ENCODE results near the gene KRCC1.
"Not testable (repeated sequence)": the region's sequence is repeated elsewhere in the genome, so short reads cannot be mapped to it uniquely, and the experiment has no call there.

KRCC1 gene

DNA sequence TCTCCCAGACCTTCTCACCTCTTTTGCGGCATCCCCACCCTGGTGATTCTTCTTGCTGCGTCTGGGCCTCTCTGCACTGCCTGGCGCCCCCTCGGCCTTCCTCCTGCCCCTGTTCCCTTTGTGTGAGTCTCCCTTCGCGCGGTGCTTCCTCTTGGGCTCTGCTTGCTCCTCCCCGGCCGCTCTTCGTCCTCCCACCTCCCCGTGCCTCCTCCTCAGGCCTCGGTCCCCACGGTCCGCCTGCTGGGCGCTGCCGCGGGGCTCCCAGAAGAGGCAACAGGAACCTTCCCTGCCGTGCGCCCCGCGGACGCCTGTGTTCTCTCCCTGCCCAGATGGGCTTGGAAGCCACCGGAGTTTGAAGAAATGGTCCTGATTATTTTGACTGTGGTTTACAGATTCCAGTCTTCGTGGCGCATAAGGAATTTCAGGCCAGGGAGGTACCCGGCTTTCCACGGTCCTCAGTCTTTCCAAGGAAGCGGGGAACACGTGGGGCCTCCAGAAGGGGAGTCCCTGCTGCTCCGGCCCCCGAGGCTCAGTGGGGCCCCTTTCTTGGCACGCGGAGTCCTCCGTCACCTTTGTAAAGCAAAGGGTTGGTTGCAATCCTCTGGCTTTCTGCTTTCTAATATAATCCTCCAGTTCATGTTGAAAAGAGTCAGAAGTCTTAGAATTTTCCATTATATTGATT is 52.4 kb downstream of the KRCC1 start:
- no peak overlapping the region for H3K27ac ChIP-seq
- in situ Hi-C loops (cut with HindIII; ENCODE audit: low pct_ligation_motif_present, low sequenced_read_pairs) = no loop called here
- peak overlapping the region; percentile 24 for H3K4me3 ChIP-seq (ENCODE audit: low read depth, low read length)
- H3K27me3 ChIP-seq (replicated peaks) = no peaks in the 10 kb centered on the region
- TF ChIP-seq, protein P1, sequence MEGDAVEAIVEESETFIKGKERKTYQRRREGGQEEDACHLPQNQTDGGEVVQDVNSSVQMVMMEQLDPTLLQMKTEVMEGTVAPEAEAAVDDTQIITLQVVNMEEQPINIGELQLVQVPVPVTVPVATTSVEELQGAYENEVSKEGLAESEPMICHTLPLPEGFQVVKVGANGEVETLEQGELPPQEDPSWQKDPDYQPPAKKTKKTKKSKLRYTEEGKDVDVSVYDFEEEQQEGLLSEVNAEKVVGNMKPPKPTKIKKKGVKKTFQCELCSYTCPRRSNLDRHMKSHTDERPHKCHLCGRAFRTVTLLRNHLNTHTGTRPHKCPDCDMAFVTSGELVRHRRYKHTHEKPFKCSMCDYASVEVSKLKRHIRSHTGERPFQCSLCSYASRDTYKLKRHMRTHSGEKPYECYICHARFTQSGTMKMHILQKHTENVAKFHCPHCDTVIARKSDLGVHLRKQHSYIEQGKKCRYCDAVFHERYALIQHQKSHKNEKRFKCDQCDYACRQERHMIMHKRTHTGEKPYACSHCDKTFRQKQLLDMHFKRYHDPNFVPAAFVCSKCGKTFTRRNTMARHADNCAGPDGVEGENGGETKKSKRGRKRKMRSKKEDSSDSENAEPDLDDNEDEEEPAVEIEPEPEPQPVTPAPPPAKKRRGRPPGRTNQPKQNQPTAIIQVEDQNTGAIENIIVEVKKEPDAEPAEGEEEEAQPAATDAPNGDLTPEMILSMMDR (IDR thresholded peaks at IDR 0.05; ENCODE audit: low read depth, low read length, missing control alignments) = no peak
- DNase-seq = no peak
- no peaks in the 10 kb centered on the region for H3K36me3 ChIP-seq (replicated peaks)

DNA sequence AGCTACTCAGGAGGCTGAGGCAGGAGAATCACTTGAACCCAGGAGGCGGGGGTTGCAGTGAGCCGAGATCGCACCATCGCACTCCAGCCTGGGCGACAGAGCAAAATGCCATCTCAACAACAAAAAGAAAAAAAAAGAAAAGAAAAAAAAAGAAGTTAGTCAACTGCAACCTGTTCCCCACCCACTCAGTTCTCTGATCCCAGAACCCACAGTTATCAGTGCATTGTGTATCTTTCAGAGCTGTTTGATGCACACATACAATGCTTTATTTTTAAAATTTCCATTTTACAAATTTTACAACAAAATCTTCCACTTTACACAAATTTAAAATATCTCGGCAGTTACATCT is 53.2 kb downstream of the KRCC1 start:
- H3K27ac ChIP-seq = no peak overlapping the region
- no peaks in the 10 kb centered on the region for H3K27me3 ChIP-seq (replicated peaks)
- in situ Hi-C loops (cut with HindIII; ENCODE audit: low pct_ligation_motif_present, low sequenced_read_pairs) = no loop called here
- TF ChIP-seq, protein P1 (IDR thresholded peaks at IDR 0.05; ENCODE audit: low read depth, low read length, missing control alignments) = no peak
- no peak for DNase-seq
- H3K4me3 ChIP-seq (ENCODE audit: low read depth, low read length) = no peak overlapping the region
- no peaks in the 10 kb centered on the region for H3K36me3 ChIP-seq (replicated peaks)

DNA sequence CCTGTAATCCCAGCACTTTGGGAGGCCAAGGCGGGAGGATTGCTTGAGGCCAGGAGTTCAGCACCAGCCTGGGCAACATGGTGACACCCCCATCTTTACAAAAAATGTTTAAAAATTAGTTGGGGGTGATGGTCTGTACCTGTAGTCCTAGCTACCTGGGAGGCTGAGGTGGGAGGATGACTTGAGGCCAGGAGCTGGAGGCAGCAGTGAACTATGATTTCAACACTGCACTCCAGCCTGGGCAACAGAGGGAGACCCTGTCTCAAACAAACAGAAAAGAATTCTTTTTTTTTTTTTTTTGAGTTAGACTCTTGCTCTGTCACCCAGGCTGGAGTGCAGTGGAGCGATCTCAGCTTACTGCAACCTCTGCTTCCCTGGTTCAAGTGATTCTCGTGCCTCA is 55.1 kb downstream of the KRCC1 start:
- H3K36me3 ChIP-seq (replicated peaks); H3K27ac ChIP-seq; in situ Hi-C loops (cut with HindIII; ENCODE audit: low pct_ligation_motif_present, low sequenced_read_pairs); H3K4me3 ChIP-seq (ENCODE audit: low read depth, low read length); H3K27me3 ChIP-seq (replicated peaks); DNase-seq: not testable (repeated sequence)

DNA sequence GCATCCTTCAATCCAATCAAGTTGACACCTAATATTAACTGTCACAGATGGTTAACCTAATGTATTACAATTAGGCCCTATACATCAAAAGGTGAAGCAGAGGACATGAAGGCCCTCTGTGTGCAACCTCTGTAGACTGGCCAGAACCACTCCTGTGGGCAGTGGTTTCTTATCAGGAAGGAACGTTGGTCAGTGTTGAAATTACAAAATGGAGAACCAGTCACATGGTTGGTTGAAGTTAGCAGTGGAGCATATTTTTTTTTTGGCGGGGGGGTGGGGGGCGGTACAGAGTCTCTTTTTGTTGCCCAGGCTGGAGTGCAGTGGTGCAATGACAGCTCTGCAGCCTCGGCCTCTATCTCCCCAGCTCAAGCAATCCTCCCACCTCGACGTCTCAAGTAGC is 59.0 kb downstream of the KRCC1 start:
- no peaks in the 10 kb centered on the region for H3K36me3 ChIP-seq (replicated peaks)
- H3K27me3 ChIP-seq (replicated peaks) = no peaks in the 10 kb centered on the region
- in situ Hi-C loops (cut with HindIII; ENCODE audit: low pct_ligation_motif_present, low sequenced_read_pairs) = no loop called here
- TF ChIP-seq, protein P1 (IDR thresholded peaks at IDR 0.05; ENCODE audit: low read depth, low read length, missing control alignments) = no peak
- no peak overlapping the region for H3K4me3 ChIP-seq (ENCODE audit: low read depth, low read length)
- DNase-seq = no peak
- H3K27ac ChIP-seq = no peak overlapping the region

DNA sequence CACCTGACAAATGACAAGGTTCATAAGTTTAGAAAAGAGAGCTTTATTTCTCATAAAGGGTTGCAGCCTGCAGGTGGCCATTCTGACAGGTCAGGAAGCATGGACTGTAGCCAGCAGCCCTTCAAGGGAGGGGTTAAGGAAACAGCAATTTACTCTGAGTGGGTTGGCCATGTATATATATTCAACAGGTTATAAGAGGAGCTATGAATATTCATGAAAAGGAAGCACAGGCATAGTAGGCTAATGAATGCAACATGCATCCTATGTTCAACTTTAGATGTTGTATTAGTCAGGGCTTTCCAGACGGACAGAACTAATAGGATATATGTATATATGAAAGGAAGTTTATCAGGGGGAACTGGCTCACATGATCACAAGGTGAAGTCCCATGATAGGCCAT is 59.8 kb downstream of the KRCC1 start:
- Histone ChIP-seq H3K27me3 (replicated peaks) (no peaks in the 10 kb centered on the region), H3K4me3 (ENCODE audit: low read depth, low read length) (no peak overlapping the region), H3K27ac (no peak overlapping the region), H3K36me3 (replicated peaks) (no peaks in the 10 kb centered on the region)
- no peak for DNase-seq
- TF ChIP-seq, protein P1 (IDR thresholded peaks at IDR 0.05; ENCODE audit: low read depth, low read length, missing control alignments) = no peak
- in situ Hi-C loops (cut with HindIII; ENCODE audit: low pct_ligation_motif_present, low sequenced_read_pairs) = no loop called here

DNA sequence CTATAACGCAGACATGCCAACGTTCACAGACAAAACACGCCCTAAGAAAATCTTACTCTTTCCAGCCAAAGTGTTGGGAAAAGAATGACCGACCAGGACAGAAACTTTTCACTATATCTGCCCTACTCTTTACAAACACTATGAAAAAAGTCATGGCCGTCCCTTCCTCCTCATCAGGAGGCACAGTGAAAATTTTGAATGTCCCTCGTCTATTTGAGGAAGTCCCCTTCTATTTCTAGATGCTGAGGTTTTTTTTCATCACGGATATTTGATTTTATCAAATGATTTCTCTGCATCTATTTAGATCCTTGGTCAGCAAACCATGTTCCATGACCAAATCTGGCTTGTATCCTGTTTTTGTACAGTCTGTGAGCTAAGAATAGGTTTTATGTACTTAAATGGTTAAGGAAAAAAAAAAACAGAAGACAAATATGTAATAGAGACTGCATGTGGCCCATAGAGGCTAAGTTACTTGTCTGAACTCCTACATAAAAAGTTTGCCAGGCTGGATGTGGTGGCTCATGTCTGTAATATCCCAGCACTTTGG is 61.2 kb downstream of the KRCC1 start:
- H3K36me3 ChIP-seq (replicated peaks); H3K27me3 ChIP-seq (replicated peaks); H3K4me3 ChIP-seq (ENCODE audit: low read depth, low read length); H3K27ac ChIP-seq; in situ Hi-C loops (cut with HindIII; ENCODE audit: low pct_ligation_motif_present, low sequenced_read_pairs); DNase-seq: not testable (repeated sequence)

DNA sequence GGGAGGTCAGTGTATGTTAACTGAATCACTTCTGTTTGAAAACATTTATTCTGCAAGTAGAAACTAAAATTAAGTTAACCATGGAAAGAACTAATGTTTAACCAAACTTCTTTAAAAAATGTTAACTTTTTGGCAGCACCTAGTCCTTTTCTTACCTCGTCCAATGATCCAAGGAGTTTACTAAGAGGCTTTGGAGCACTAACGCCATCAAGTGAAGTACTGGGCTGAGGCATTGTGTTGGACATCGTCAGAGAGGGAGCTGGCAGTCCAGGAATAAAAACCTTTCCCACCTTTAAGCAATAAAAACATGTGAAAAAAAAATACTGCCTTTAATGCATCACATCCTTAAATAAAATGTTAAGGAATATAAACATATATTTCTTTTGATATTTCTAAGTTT is 63.0 kb downstream of the KRCC1 start:
- in situ Hi-C loops (cut with HindIII; ENCODE audit: low pct_ligation_motif_present, low sequenced_read_pairs); H3K27me3 ChIP-seq (replicated peaks); H3K36me3 ChIP-seq (replicated peaks); DNase-seq; H3K27ac ChIP-seq; H3K4me3 ChIP-seq (ENCODE audit: low read depth, low read length): not testable (repeated sequence)

DNA sequence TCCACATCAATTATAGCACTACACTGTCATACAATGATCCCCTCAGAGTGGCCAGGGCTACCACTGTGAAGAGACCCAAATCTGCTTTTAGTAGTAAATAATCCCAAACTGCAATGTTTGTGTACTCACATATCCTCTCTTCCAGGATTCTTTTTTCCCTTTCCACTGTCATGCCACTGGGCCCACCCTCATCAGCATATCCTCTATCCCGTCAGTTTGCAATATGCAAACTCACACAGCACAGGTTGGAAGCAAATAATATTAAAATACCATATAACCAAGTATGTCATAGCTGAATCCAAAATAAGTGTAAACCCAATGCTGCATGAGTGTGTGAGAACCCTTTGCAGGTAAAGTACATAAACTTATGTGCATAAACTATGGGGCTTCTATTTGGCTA is 68.1 kb downstream of the KRCC1 start:
- H3K27ac ChIP-seq; DNase-seq; H3K27me3 ChIP-seq (replicated peaks); in situ Hi-C loops (cut with HindIII; ENCODE audit: low pct_ligation_motif_present, low sequenced_read_pairs); H3K36me3 ChIP-seq (replicated peaks); H3K4me3 ChIP-seq (ENCODE audit: low read depth, low read length): not testable (repeated sequence)

DNA sequence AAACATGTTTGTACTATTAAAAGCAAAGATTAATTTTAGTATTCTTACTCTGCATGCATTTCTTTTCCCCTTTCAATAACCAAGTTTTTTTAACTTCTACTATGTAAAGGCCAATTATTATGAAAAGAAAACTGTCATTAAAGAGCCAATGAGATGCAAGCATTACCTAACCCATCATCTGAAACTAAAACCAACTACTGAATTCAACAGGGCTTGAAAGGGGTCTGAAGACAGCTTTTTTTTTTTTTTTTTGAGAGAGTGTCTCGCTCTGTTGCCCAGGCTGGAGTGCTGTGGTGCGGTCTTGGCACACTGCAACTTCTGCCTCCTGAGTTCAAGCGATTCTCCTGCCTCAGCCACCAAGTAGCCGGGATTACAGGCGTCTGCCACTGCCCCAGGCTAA is 69.7 kb downstream of the KRCC1 start:
- H3K27me3 ChIP-seq (replicated peaks); DNase-seq; H3K27ac ChIP-seq; H3K4me3 ChIP-seq (ENCODE audit: low read depth, low read length); H3K36me3 ChIP-seq (replicated peaks); in situ Hi-C loops (cut with HindIII; ENCODE audit: low pct_ligation_motif_present, low sequenced_read_pairs): not testable (repeated sequence)

DNA sequence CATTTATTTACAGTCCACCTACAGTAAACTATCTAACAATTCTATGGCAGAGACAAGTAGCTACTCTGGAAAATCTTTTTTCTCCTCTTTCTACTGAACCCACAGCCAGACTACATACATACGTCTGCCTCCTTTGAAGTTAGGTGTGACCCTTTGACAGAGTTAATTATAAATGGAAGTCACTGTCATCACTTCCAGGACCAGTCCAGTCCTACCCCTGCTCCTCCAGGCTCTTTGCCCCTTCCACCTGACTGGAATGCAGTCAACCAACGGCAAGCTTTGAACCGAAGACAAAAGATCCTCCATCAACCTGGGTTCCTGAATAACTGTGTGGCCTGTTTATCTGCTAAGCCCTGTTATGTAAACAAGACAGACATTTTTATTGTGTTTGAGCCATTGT is 74.4 kb downstream of the KRCC1 start:
- H3K27ac ChIP-seq; DNase-seq; in situ Hi-C loops (cut with HindIII; ENCODE audit: low pct_ligation_motif_present, low sequenced_read_pairs); H3K36me3 ChIP-seq (replicated peaks); H3K4me3 ChIP-seq (ENCODE audit: low read depth, low read length); H3K27me3 ChIP-seq (replicated peaks): not testable (repeated sequence)
